ENCODE measurements around the gene ZCCHC8.

- TF ChIP-seq, protein P1, sequence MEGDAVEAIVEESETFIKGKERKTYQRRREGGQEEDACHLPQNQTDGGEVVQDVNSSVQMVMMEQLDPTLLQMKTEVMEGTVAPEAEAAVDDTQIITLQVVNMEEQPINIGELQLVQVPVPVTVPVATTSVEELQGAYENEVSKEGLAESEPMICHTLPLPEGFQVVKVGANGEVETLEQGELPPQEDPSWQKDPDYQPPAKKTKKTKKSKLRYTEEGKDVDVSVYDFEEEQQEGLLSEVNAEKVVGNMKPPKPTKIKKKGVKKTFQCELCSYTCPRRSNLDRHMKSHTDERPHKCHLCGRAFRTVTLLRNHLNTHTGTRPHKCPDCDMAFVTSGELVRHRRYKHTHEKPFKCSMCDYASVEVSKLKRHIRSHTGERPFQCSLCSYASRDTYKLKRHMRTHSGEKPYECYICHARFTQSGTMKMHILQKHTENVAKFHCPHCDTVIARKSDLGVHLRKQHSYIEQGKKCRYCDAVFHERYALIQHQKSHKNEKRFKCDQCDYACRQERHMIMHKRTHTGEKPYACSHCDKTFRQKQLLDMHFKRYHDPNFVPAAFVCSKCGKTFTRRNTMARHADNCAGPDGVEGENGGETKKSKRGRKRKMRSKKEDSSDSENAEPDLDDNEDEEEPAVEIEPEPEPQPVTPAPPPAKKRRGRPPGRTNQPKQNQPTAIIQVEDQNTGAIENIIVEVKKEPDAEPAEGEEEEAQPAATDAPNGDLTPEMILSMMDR (conservative IDR thresholded peaks at IDR 0.05): no peak
- TF ChIP-seq ZFX (IDR thresholded peaks at IDR 0.05): no peak
Measured at GRCh38 chr12:122520676-122521075, 19.9 kb upstream of the ZCCHC8 start.
